GM12892 (cell line): ENCODE results near the gene TRDN.

Experiments used
- POLR2A ChIP-seq: IDR thresholded peaks from 2 replicates; pipeline ENCODE4 v1.6.1; 2011; ENCODE audit warnings: low read depth, low read length, control low read depth
- POLR2AphosphoS5 ChIP-seq: IDR thresholded peaks from 2 replicates; pipeline ENCODE4 v1.6.1; 2011; ENCODE audit warnings: low read depth, low read length, control low read depth
- TAF1 ChIP-seq: IDR thresholded peaks from 2 replicates; pipeline ENCODE4 v1.6.1; 2011; ENCODE audit warnings: low read depth, mild to moderate bottlenecking, control low read depth, low read length, borderline replicate concordance

DNA sequence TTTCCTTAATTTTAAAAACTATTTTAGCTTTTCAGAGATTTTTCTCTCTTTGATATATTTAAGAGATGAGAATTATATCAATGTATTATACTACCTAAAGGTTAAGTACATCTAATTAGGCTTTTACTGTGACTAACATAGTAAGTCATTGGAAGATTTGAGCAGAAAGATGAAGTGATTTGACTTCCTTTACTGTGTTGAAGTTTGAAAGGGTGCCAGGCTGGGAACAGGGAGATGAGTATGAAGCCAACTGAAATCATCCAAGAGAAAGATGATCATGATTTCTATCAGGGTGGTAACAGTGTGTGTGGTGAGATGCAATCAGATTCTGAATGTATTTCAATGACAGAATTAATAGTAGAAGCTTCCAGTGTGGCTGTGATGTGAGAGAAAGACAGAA lies 87.3 kb downstream of the TRDN start:
- TF ChIP-seq TAF1 (no peak), POLR2A (no peak), POLR2AphosphoS5 (no peak)
